Smooth muscle cell (in vitro differentiated cells): Measurements from ENCODE around the gene SLBP. TPM values are rescaled to one million over a fixed set of nuclear protein-coding genes. Genes with fewer than 3 reads are reported as not detected.

Source experiments
- DNase-seq: peaks from one replicate; lab custom pipeline; 2025; ENCODE audit not compliant: unreplicated experiment; lab: John Stamatoyannopoulos, UW
- H2AFZ ChIP-seq: fragments of 200-600 bp; sonication (generic); 2 replicates; pipeline ENCODE4 v1.6.0; 2016; ENCODE audit warnings: antibody characterized with exemption, low read depth, mild to moderate bottlenecking
- H3F3A ChIP-seq: fragments of 200-600 bp; sonication (generic); 2 replicates; pipeline ENCODE4 v1.6.0; 2017; ENCODE audit warnings: antibody characterized with exemption, low read depth
- H3K27ac ChIP-seq: fragments of 200-600 bp; sonication (generic); 2 replicates; pipeline ENCODE4 v1.5.1; 2016; ENCODE audit warnings: low read depth, mild to moderate bottlenecking
- H3K27me3 ChIP-seq: fragments of 200-600 bp; sonication (generic); 2 replicates; pipeline ENCODE4 v1.6.1; 2016; ENCODE audit warnings: low read depth, mild to moderate bottlenecking
- H3K36me3 ChIP-seq: fragments of 200-600 bp; sonication (generic); 2 replicates; pipeline ENCODE4 v1.5.1; 2016; ENCODE audit warnings: low read depth
- H3K4me1 ChIP-seq: fragments of 200-600 bp; sonication (generic); 2 replicates; pipeline ENCODE4 v1.5.1; 2016; ENCODE audit warnings: low read depth
- H3K4me2 ChIP-seq: fragments of 200-600 bp; sonication (generic); 2 replicates; pipeline ENCODE4 v1.6.0; 2016; ENCODE audit warnings: mild to moderate bottlenecking
- H3K4me3 ChIP-seq: fragments of 200-600 bp; sonication (generic); 2 replicates; pipeline ENCODE4 v1.5.1; 2016; ENCODE audit warnings: mild to moderate bottlenecking
- H3K79me2 ChIP-seq: fragments of 200-600 bp; sonication (generic); 2 replicates; pipeline ENCODE4 v1.6.0; 2016; ENCODE audit warnings: low read depth, mild to moderate bottlenecking
- H3K9ac ChIP-seq: fragments of 200-600 bp; sonication (generic); 2 replicates; pipeline ENCODE4 v1.6.0; 2016; ENCODE audit warnings: low read depth
- H3K9me3 ChIP-seq: fragments of 200-600 bp; sonication (generic); replicated peaks from 2 replicates; pipeline ENCODE4 v1.5.1; 2016; ENCODE audit warnings: low read depth
- H4K20me1 ChIP-seq: fragments of 200-600 bp; sonication (generic); 2 replicates; pipeline ENCODE4 v1.6.0; 2016; ENCODE audit warnings: low read depth
- WGBS: methylation state at CpG from one replicate; pipeline ENCODE4 v1.1.7; 2016; ENCODE audit warnings: low lambda C conversion rate; 5-methylcytosine and 5-hydroxymethylcytosine counted together
- polyA plus RNA-seq: library from polyadenylated mRNA; unstranded; fragments of >200 nt; fragmentation: Nextera tagmentation; extraction: Ambion mirVana; gene quantifications from 2 replicates; pipeline ENCODE4 v1.2.1, GENCODE V29; 2016
- total RNA-seq: library from RNA; depleted of rRNA; stranded (reverse); fragments of >200 nt; gene quantifications from 2 replicates; pipeline ENCODE4 v1.2.3, GENCODE V29; 2014
- TF ChIP-seq, protein P1 (sequence below): fragments of 200-600 bp; sonication (generic); IDR thresholded peaks from 2 replicates; pipeline ENCODE4 v1.5.1; 2017; ENCODE audit warnings: borderline replicate concordance, mild to moderate bottlenecking, antibody characterized with exemption; ENCODE audit not compliant: insufficient read depth, poor library complexity, severe bottlenecking

Gene SLBP
- total and polyA plus RNA-seq, 2 experiments from 2014 or later: 55.4 to 63.9 TPM

DNA sequence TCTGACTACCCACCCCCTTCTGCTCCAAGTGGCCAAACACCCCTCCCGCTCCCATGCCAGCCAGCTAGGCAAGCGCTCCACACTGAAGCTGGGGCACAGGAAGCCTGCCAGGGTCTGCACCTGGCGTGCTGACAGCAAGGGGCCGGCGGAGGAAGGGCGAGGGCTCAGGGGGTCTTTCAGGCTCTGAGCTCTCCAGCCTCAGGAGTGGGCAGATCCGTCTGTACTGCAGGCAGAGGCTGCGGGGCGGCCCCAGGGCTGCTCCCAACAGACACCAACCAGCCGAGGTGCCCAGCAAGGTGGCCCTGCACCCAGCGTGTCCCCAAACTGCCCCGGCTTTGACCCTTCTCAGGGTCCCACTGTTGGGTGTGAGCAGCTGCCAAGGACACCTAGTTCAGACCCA, 42.8 kb downstream of the SLBP start:
- Histone ChIP-seq H3K4me3 (no peak overlapping the region), H3K4me1 (no peaks in the 10 kb centered on the region), H3K79me2 (no peaks in the 10 kb centered on the region), H3K9me3 (no peaks in the 10 kb centered on the region), H3K9ac (no peak overlapping the region), H4K20me1 (no peaks in the 10 kb centered on the region), H3K27ac (no peak overlapping the region), H2AFZ (no peak overlapping the region), H3K27me3 (no peaks in the 10 kb centered on the region), H3K4me2 (no peak overlapping the region), H3K36me3 (no peaks in the 10 kb centered on the region), H3F3A (no peaks in the 10 kb centered on the region)
- DNase-seq: no peak
- TF ChIP-seq, protein P1, sequence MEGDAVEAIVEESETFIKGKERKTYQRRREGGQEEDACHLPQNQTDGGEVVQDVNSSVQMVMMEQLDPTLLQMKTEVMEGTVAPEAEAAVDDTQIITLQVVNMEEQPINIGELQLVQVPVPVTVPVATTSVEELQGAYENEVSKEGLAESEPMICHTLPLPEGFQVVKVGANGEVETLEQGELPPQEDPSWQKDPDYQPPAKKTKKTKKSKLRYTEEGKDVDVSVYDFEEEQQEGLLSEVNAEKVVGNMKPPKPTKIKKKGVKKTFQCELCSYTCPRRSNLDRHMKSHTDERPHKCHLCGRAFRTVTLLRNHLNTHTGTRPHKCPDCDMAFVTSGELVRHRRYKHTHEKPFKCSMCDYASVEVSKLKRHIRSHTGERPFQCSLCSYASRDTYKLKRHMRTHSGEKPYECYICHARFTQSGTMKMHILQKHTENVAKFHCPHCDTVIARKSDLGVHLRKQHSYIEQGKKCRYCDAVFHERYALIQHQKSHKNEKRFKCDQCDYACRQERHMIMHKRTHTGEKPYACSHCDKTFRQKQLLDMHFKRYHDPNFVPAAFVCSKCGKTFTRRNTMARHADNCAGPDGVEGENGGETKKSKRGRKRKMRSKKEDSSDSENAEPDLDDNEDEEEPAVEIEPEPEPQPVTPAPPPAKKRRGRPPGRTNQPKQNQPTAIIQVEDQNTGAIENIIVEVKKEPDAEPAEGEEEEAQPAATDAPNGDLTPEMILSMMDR: no peak
- 96% methylated on average over 12 of the region's 12 CpGs for WGBS

DNA sequence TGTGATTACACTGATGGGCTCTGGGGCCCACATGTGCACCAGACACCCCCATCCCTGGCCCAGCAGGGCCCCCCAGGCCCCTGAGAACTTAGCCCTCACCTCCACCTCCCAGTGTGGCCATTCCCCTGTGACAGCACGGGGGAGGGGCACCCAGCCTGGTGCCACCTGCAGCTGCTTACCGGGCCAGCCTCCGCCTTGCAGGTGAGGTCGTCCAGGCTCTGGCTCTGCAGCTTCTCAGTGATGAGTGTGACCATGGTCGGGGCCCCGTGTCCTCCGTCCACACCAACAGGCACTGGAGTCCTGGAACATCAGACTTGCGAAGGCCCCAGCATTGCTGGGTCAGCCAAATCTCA, 43.7 kb downstream of the SLBP start:
- no peak overlapping the region for H3K4me3 ChIP-seq
- H3K36me3 ChIP-seq: no peaks in the 10 kb centered on the region
- no peaks in the 10 kb centered on the region for H4K20me1 ChIP-seq
- H3K27me3 ChIP-seq: no peaks in the 10 kb centered on the region
- no peak overlapping the region for H3K4me2 ChIP-seq
- no peak overlapping the region for H3K9ac ChIP-seq
- no peak for DNase-seq
- H2AFZ ChIP-seq: no peak overlapping the region
- no peaks in the 10 kb centered on the region for H3K4me1 ChIP-seq
- TF ChIP-seq, protein P1: no peak
- H3K9me3 ChIP-seq: no peaks in the 10 kb centered on the region
- no peak overlapping the region for H3K27ac ChIP-seq
- 85% methylated on average over 8 of the region's 8 CpGs for WGBS
- no peaks in the 10 kb centered on the region for H3F3A ChIP-seq
- no peaks in the 10 kb centered on the region for H3K79me2 ChIP-seq

DNA sequence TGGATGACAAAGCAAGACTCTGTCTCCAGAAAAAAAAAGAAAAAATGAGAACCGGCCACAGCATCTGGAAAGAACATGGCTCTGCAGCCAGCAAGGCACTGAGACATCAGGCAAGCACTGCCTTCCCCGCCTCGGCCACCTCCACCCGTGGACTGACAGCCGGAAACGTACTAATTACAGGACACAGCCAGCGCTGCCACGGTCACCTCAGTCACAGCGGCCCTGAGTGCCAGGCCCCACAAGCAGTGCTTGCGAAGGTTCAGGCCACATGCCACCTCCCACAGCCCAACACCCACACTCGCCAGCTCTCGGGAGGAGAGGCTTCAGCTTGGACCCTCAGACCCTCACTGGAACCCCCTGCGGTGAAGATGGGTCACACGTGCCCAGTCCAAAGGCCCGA, 44.8 kb downstream of the SLBP start:
- H4K20me1 ChIP-seq: no peaks in the 10 kb centered on the region
- H3K9ac ChIP-seq: no peak overlapping the region
- H3K79me2 ChIP-seq: no peaks in the 10 kb centered on the region
- H3K4me1 ChIP-seq: no peaks in the 10 kb centered on the region
- TF ChIP-seq, protein P1: no peak
- no peaks in the 10 kb centered on the region for H3F3A ChIP-seq
- WGBS: 96% methylated on average over 15 of the region's 15 CpGs
- no peak overlapping the region for H2AFZ ChIP-seq
- H3K9me3 ChIP-seq: no peaks in the 10 kb centered on the region
- H3K4me2 ChIP-seq: no peak overlapping the region
- no peak for DNase-seq
- H3K4me3 ChIP-seq: no peak overlapping the region
- no peaks in the 10 kb centered on the region for H3K36me3 ChIP-seq
- H3K27ac ChIP-seq: no peak overlapping the region
- H3K27me3 ChIP-seq: no peaks in the 10 kb centered on the region

DNA sequence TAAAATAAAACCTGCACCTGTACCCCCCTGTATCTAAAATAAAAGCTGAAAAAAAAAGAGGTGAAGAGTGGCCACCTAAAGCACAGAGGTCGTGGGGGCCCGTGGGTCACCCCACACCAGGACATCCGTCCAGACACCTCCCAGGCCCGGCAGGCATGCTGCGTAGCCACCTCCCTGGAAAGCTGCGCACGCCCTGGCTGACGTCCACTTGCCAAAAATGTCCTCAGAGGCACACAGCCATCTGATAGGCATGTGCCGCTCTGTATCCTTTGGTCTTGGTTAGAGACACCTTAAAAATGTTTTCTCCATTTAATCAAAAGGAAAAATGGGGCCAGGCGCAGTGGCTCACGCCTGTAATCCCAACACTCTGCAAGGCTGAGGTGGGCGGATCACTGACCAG, 45.7 kb downstream of the SLBP start:
- no peak for DNase-seq
- Histone ChIP-seq H4K20me1 (no peaks in the 10 kb centered on the region), H3K4me1 (no peaks in the 10 kb centered on the region), H3K27ac (no peak overlapping the region), H3K79me2 (no peaks in the 10 kb centered on the region), H3K4me2 (no peak overlapping the region), H2AFZ (no peak overlapping the region), H3K36me3 (no peaks in the 10 kb centered on the region), H3K4me3 (no peak overlapping the region), H3K9ac (no peak overlapping the region), H3K9me3 (no peaks in the 10 kb centered on the region), H3F3A (no peaks in the 10 kb centered on the region), H3K27me3 (no peaks in the 10 kb centered on the region)
- 88% methylated on average over 12 of the region's 12 CpGs for WGBS
- TF ChIP-seq, protein P1: no peak
